A204.1 (cell line): ENCODE measurements around the gene GLE1.

Source experiments
- FAIRE-seq: peaks from 2 replicates; lab custom pipeline; 2012; peaks lifted over from hg19 to GRCh38; lab: Jason Lieb, UNC

GLE1 gene

DNA sequence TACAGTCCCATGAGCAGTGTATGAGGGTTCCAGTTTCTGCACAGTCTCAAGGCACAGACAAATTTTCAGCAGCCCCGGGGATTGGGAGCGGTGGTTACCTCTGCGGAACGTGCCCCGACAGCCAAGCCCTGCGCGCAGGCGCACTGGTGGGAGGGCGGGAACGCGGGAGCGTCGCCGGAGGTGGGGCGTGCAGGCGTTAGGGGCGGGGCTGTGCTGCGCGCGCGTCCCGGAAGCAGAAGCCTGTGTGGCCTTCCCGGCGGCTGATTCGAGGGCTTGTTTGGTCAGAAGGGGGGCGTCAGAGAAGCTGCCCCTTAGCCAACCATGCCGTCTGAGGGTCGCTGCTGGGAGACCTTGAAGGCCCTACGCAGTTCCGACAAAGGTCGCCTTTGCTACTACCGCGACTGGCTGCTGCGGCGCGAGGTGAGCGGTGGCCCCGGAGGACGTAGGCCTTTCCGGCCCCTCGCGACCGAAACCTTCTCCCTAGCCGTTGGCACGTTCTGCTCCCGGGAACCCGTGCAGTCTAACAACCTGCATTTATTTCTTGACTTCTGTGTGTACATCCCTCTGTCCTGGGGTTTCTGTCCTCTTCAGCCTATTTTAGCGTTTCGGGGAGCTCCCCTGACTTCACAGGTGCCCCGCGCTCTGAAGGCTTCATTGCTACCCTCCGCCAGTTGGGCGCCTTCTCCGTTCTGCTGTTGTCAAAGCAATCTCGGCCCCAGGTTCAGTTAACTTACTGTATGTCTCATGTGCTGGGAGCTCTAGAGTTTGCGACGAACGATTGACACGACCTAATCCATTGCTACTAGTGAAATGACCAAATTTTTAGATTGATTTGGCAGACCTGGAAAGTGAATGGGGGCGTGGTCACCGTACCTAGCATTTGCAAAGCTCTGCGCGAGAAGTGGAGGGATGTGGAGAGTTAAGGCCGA, at the start of gene GLE1:
Gene GLE1 (plus strand): TSS at position 235 of the 929 bp plus-strand sequence. CDS start 87 bp downstream, at position 322.
- FAIRE-seq = no peak

GRCh38 chr9:128454991-128455390, 49.5 kb upstream of the GLE1 start:
- FAIRE-seq = no peak

- peak; percentile 92 for FAIRE-seq
Measured at GRCh38 chr9:128455849-128456612, 48.5 kb upstream of the GLE1 start, which contains the start of gene ODF2. ODF2 (plus strand) TSS chr9:128456006; CDS start chr9:128456092, 86 bp downstream.

DNA sequence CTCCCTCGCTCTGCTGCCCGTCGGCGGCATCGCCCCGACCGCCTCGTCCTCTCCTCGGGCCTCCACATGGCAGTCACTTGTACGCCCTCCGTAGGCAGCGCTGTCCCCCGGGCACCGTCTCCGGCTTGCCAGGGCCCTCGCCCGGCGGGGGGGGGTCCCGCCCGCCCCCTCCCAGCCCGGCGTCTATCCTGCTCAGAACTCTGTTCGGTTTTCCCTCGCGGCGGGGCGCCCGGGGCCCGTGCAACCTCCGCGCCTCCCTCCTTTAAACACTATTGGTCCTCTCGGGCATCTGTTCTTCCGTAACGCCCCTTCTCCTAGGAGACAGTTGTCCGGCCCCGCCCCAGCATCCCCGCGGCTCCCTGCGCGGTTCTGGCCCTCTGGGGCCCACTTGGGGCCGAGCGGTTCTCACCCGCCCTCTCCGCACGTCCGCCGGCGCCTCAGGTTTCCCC, 47.9 kb upstream of the GLE1 start:
- FAIRE-seq = no peak

DNA sequence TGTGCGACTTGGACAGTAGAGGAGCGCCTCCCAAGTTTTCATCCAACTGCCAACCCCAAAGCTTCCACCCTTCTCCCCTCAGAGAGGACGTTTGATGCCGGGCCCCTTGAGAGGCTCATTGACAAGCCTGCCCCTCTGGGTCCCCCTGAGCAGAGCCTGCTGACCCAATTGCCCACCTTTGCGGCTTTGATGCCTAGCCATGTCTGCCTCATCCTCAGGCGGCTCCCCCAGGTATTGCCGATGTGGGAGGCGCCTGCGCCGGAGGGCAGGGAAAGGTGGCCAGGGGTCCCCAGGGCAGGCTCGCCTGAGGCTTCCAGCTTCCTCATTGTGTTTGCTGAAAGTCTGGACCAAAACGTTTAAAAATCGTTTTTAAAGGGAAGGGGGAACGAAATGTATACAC, 47.3 kb upstream of the GLE1 start:
- no peak for FAIRE-seq

DNA sequence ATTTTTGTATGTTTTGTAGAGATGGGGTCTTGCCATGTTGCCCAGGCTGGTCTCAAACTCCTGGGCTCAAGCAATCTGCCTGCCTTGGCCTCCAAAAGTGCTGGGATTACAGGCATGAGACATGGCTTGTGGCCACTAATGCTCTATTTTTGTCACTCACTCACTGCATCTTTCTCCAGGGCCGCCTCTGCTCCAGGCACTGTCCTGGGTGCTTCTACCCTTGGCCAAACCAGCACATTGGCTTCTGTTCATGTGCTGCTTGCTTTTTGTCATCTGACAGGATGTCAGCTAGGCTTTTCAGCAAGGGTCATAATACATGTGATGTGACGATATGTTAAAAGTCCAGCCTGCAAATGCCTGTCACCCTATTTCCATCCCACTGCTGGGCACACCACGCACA, 45.5 kb upstream of the GLE1 start:
- no peak for FAIRE-seq

DNA sequence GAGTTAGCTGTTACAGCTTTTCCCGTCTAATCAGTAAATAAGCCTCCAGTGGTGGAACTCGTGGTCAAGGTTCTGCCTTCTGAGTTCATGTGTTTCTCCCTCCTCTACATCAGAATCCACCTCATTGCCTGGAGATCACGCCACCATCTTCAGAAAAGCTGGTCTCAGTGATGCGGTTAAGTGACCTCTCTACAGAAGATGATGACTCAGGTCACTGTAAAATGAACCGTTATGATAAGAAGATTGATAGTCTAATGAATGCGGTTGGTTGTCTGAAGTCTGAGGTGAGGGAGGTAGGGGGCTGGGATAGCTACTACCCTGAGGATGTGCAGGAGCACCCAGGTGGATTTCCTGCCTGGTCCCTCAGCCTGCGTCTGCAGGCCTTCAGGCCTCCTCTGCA, 35.4 kb upstream of the GLE1 start:
- no peak for FAIRE-seq

- no peak for FAIRE-seq
Measured at GRCh38 chr9:128470560-128470959, 34.0 kb upstream of the GLE1 start.

DNA sequence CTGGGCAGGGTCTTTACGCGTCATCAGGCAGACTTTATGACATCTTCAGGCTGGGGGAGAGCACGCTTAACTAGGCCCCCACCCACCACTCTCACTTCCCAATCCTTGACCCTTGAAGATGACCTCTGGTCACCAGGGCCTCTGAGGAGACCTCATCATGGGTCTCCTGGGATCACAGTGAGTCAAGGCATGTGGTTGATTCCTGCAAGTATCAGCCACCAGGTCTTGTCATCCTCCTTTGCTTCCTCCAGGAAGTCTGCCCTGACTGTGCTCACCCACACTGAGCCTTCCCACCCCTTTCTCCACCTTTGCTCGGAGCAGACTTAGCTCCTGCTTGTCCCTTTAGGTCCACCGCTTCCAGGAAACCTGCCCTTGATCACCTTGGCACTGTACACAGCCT, 31.4 kb upstream of the GLE1 start:
- FAIRE-seq = no peak

DNA sequence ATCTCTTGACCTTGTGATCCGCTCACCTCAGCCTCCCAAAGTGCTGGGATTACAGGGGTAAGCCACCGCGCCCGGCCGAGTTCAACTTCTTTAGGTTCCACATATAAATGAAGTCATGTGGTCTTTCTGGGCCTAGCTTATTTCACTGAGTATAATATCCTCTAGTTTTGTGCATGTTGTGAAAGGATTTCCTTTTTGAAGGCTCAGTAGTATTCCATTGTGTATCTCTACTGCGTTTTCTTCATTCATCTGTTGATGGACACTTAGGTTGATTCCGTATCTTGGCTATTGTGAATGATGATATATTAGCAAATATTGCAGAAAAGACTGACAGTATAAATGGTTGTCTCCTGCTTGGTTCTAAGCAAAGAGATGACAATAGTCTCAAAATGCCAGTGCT, 28.7 kb upstream of the GLE1 start:
- FAIRE-seq = no peak

GRCh38 chr9:128479262-128479661, 25.3 kb upstream of the GLE1 start:
- FAIRE-seq = no peak

- no peak for FAIRE-seq
Measured at GRCh38 chr9:128481561-128481960, 23.0 kb upstream of the GLE1 start.

GRCh38 chr9:128482186-128482585, 22.3 kb upstream of the GLE1 start:
- no peak for FAIRE-seq

- no peak for FAIRE-seq
Measured at GRCh38 chr9:128484686-128485413, 19.7 kb upstream of the GLE1 start.

GRCh38 chr9:128485414-128485855, 19.1 kb upstream of the GLE1 start:
- FAIRE-seq = no peak

- no peak for FAIRE-seq
Measured at GRCh38 chr9:128486201-128486600, 18.3 kb upstream of the GLE1 start.

DNA sequence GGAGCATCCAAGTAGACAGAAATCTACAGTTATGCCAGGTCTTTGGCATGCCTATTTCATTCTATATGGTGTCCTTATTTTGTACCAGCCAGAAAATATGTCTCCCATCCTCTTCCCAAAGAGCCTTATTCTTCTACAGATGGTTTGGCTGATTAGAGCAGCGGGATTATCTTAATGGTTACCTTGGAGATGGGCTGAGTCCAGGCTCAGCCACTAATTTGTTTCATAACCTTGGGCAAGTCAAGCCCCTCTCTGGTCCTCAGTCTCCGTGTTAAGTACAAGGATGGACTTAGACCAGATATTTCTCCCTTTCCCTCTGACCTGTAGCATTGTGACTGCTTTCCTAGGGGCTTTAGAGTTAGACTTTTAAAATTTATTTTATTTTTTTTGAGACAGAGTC, 11.1 kb upstream of the GLE1 start:
- no peak for FAIRE-seq

DNA sequence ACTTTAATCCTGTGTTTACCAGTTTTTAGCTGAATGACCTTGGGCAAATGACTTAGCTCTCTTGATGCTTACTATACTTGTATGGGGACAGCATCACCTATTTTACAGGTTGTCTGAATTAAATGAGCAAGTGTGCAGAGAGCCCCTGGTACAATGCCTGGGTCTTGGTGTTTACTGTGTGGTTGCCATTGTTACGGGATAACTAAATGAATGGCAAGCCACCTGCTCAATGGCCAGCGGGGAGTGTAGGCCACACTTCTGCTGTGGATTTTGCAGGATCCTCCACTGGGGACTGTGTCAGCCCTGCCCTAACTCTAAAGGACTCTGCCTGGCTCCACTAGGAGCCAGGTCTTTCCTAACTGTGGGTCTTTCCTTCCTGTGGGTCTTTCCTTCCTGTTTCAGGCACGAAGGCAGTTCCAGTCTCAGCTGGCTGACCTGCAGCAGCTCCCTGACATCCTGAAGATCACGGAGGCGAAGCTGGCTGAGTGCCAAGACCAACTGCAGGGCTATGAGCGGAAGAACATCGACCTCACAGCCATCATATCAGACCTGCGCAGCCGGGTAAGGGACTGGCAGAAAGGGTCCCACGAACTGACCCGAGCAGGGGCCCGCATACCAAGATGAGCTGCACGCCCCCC, 10.3 kb upstream of the GLE1 start:
- FAIRE-seq = no peak

- FAIRE-seq = no peak
Measured at GRCh38 chr9:128494746-128495129, 9.8 kb upstream of the GLE1 start.

GRCh38 chr9:128495296-128495695, 9.2 kb upstream of the GLE1 start:
- FAIRE-seq = no peak

GRCh38 chr9:128495804-128496417, 8.6 kb upstream of the GLE1 start:
- no peak for FAIRE-seq
